GM12873 (cell line): ENCODE data around the gene LETM1.

Source experiments
- TF ChIP-seq, protein P1 (sequence below): IDR thresholded peaks from 2 replicates; pipeline ENCODE4 v1.5.1; 2012; ENCODE audit warnings: low read depth, mild to moderate bottlenecking, moderate library complexity, low read length, control low read depth; ENCODE audit not compliant: insufficient read depth; ENCODE audit errors: missing control alignments

The LETM1 gene

GRCh38 chr4:1873291-1873690, 17.3 kb upstream of the LETM1 start:
- TF ChIP-seq, protein P1, sequence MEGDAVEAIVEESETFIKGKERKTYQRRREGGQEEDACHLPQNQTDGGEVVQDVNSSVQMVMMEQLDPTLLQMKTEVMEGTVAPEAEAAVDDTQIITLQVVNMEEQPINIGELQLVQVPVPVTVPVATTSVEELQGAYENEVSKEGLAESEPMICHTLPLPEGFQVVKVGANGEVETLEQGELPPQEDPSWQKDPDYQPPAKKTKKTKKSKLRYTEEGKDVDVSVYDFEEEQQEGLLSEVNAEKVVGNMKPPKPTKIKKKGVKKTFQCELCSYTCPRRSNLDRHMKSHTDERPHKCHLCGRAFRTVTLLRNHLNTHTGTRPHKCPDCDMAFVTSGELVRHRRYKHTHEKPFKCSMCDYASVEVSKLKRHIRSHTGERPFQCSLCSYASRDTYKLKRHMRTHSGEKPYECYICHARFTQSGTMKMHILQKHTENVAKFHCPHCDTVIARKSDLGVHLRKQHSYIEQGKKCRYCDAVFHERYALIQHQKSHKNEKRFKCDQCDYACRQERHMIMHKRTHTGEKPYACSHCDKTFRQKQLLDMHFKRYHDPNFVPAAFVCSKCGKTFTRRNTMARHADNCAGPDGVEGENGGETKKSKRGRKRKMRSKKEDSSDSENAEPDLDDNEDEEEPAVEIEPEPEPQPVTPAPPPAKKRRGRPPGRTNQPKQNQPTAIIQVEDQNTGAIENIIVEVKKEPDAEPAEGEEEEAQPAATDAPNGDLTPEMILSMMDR: no peak

DNA sequence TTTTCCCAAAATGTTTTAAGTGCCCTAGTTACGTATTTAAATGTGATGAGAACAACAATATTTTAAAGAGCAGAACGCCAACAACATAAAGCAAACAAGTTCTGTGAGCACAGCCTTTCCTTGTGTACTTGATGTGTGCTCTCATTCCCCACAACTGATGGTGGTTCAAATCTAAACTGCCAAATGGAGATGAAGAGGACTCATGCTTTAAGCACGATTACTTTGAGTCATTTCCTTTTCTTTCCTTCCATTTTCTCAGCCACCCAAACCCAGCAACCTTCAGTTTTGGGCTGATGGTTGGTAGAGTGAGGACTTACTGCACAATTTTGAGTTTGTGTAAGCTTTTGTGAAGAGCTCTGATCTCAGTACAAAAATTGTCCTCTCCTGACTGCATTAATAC, 16.9 kb upstream of the LETM1 start:
- TF ChIP-seq, protein P1: no peak

GRCh38 chr4:1871471-1872021, 15.6 kb upstream of the LETM1 start:
- TF ChIP-seq, protein P1: no peak

- TF ChIP-seq, protein P1: no peak
Measured at GRCh38 chr4:1870578-1871443, 14.9 kb upstream of the LETM1 start, which contains the start of gene NSD2. Gene NSD2, plus strand, starts transcription at chr4:1871393. Its CDS starts 29,262 bp downstream, at chr4:1900655.

DNA sequence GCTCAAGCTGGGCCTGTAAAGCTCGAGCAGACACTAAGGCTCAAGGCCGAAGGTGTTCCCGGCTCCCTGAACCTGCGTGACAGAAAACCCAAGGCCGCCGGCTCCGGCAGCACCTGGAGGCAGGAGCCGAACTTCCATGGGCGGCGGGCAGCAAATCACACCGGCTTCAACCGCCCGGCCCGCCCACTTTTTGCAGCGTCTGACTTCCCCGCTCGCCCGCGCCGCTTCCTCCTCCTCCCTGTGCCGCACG, 14.3 kb upstream of the LETM1 start:
- TF ChIP-seq, protein P1: no peak

DNA sequence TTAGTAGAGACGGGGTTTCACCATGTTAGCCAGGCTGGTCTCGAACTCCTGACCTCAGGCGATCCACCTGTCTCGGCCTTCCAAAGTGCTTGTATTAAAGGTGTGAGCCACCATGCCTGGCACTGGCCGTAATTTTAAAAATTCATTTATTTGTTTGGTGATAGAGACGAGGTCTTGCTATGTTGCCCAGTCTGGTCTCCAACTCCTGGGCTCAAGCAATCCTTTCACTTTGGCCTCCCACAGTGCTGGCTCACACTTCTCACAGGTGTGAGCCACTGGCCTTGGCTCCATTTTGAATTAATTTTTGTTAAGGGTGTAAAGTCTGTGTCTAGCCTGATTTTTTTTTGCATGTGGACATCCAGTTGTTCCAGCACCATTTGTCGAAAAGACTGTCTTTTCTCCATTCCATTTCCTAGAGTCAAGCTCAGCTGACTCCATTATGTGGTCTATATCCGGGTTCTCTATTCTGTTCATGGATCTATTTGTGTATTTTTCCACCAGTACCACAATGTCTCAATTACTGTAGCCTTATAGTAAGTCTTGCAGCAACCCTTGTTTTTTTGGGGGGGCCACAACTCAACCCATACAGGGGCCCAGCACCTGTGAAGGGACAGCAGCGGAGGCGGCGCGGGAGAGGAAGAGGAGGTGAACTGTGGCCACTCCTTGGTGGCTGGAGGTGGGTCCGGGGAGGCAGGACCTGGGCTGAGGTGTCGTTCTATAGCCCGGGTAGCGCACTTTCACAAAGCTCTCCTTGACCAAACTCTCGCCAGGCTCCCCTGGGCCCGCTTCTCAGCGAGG, 13.8 kb upstream of the LETM1 start:
- TF ChIP-seq, protein P1: no peak

DNA sequence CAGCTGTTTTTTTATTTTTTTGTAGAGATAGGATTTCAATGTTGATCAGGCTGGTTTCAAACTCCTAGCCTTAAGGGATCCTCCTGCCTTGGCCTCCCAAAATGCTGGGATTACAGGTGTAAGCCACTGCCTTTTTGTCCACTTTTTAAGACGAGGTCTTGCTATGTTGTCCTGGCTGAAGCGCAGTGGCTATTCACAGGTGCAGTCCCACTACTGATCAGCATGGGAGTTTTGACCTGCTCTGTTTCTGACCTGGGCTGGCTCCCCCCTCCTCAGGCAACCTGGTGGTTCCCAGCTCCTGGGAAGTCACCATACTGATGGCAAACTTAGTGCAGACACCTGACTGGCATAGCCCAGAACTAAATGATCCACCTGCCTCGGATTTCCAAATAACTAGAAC, 13.0 kb upstream of the LETM1 start:
- TF ChIP-seq, protein P1: no peak
